Esophagus muscularis mucosa (tissue), 4 donors: ENCODE data around the gene SIGLEC11. TPM values are rescaled to one million over a fixed set of nuclear protein-coding genes. Genes with fewer than 3 reads are reported as not detected.

Experiments used
- DNase-seq: peaks from one replicate; pipeline ENCODE4 v3.0.0-alpha.2; 2017; ENCODE audit errors: extremely low spot score
- H3K27ac ChIP-seq, 4 donors: fragments of 200-600 bp; sonication (generic); replicated peaks in 1 of 4; 1 replicate in 3 of 4; 2 replicates in 1 of 4; pipeline ENCODE4 v1.5.1; 2016 to 2019; ENCODE audit warnings: mild to moderate bottlenecking in 1 of 4
- H3K27me3 ChIP-seq, 4 donors: fragments of 200-600 bp; sonication (generic); one replicate each; pipeline versions ENCODE4 v1.5.1 to v1.6.0; 2016 to 2019
- H3K36me3 ChIP-seq, 4 donors: fragments of 200-600 bp; sonication (generic); one replicate each; pipeline ENCODE4 v1.5.1; 2016 to 2019
- H3K4me1 ChIP-seq, 4 donors: fragments of 200-600 bp; sonication (generic); one replicate each; pipeline ENCODE4 v1.5.1; 2016 to 2019
- H3K4me3 ChIP-seq, 4 donors: fragments of 200-600 bp; sonication (generic); 1 replicate in 2 of 4; 2 replicates in 2 of 4; pipeline ENCODE4 v1.5.1; 2016 to 2019; ENCODE audit warnings: mild to moderate bottlenecking in 4 of 4, moderate library complexity in 1 of 4
- H3K9me3 ChIP-seq, 4 donors: fragments of 200-600 bp; sonication (generic); 1 replicate in 3 of 4; 2 replicates in 1 of 4; pipeline ENCODE4 v1.5.1; 2016 to 2019
- CTCF ChIP-seq, 3 experiments: fragments of 200-600 bp in 2 of 3; fragments of 450-650 bp in 1 of 3; sonication (generic) in 2 of 3; IDR thresholded peaks; one replicate each; pipeline ENCODE4 v1.5.1; 2017 to 2019; ENCODE audit warnings: antibody characterized with exemption in 3 of 3, mild to moderate bottlenecking in 2 of 3, moderate library complexity in 1 of 3
- EP300 ChIP-seq: sonication (generic); formaldehyde crosslinking; IDR thresholded peaks from one replicate; pipeline ENCODE4 v1.6.1; 2017; ENCODE audit warnings: antibody characterized with exemption
- POLR2A ChIP-seq: fragments of 450-650 bp; IDR thresholded peaks from one replicate; pipeline ENCODE4 v1.6.1; 2017; ENCODE audit warnings: antibody characterized with exemption, moderate library complexity, mild to moderate bottlenecking, low read depth
- POLR2AphosphoS5 ChIP-seq, 2 donors: sonication (generic); formaldehyde crosslinking; IDR thresholded peaks; one replicate each; pipeline ENCODE4 v1.6.1; 2017; ENCODE audit warnings: antibody characterized with exemption in 2 of 2
- WGBS: methylation state at CpG from one replicate; pipeline ENCODE4 v1.1.5; 2018; 5-methylcytosine and 5-hydroxymethylcytosine counted together
- intact Hi-C: fragments of 100-400 bp; cut with DNase I; formaldehyde crosslinking; loops from one replicate; pipeline ENCODE4 v1.15.1; 2023
- total RNA-seq, 4 donors: library from RNA; depleted of rRNA; stranded (reverse); fragments of >200 nt; gene quantifications; one replicate each; pipeline versions ENCODE4 v1.1.0 to v1.2.1, GENCODE V29; 2016

SIGLEC11 gene
- total RNA-seq, 4 donors from 2014 or later, result 0.50 to 2.9 (median 1.4) TPM

GRCh38 chr19:49957262-49957915, 3.6 kb downstream of the SIGLEC11 start:
- DNase-seq, result no peak
- peaks cover 6 to 25% (median 22%) of the 10 kb centered on the region in 4 donors for H3K4me1 ChIP-seq
- no peak overlapping the region for H3K27ac ChIP-seq
- no peaks in the 10 kb centered on the region for H3K9me3 ChIP-seq
- peaks cover 0 to 18% (median 0%) of the 10 kb centered on the region in 4 donors for H3K27me3 ChIP-seq
- no peak overlapping the region for H3K4me3 ChIP-seq
- intact Hi-C loops, result no loop called here
- no peaks in the 10 kb centered on the region for H3K36me3 ChIP-seq
- WGBS, result 75% methylated on average over 10 of the region's 10 CpGs
- TF ChIP-seq POLR2AphosphoS5 (IDR thresholded peaks at IDR 0.05) (no peak), POLR2A (no peak), CTCF (IDR thresholded peaks at IDR 0.05) (no peak)

- intact Hi-C loops, result no loop called here
- H3K9me3 ChIP-seq, result no peaks in the 10 kb centered on the region
- H3K27ac ChIP-seq, result no peak overlapping the region
- DNase-seq, result no peak
- H3K27me3 ChIP-seq, result peaks cover 0 to 27% (median 0%) of the 10 kb centered on the region in 4 donors
- WGBS, result 82% methylated on average over 9 of the region's 9 CpGs
- TF ChIP-seq POLR2A (no peak), CTCF (IDR thresholded peaks at IDR 0.05) (no peak), POLR2AphosphoS5 (IDR thresholded peaks at IDR 0.05) (no peak), EP300 (no peak)
- no peak overlapping the region for H3K4me3 ChIP-seq
- H3K4me1 ChIP-seq, result peaks cover 6 to 25% (median 24%) of the 10 kb centered on the region in 4 donors
- H3K36me3 ChIP-seq, result no peaks in the 10 kb centered on the region
Observed at GRCh38 chr19:49956115-49956495, 4.9 kb downstream of the SIGLEC11 start.

GRCh38 chr19:49954933-49955332, 6.0 kb downstream of the SIGLEC11 start:
- no peak overlapping the region for H3K4me3 ChIP-seq
- peak overlapping the region in 1 of 4 donors; percentile 20 for H3K27ac ChIP-seq
- H3K4me1 ChIP-seq, result peaks cover 6 to 25% (median 24%) of the 10 kb centered on the region in 4 donors
- no peak for TF ChIP-seq EP300
- no peak for TF ChIP-seq POLR2A
- no peak for TF ChIP-seq POLR2AphosphoS5 (IDR thresholded peaks at IDR 0.05)
- no peak for TF ChIP-seq CTCF (IDR thresholded peaks at IDR 0.05)
- intact Hi-C loops, result no loop called here
- peaks cover 0 to 35% (median 0%) of the 10 kb centered on the region in 4 donors for H3K27me3 ChIP-seq
- DNase-seq, result no peak
- WGBS, result 81% methylated on average over 11 of the region's 11 CpGs
- no peaks in the 10 kb centered on the region for H3K36me3 ChIP-seq
- no peaks in the 10 kb centered on the region for H3K9me3 ChIP-seq

- Histone ChIP-seq H3K4me1 (peaks cover 6 to 25% (median 24%) of the 10 kb centered on the region in 4 donors), H3K27ac (peak overlapping the region in 2 of 4 donors; percentile 3 to 43), H3K9me3 (no peaks in the 10 kb centered on the region), H3K4me3 (no peak overlapping the region), H3K27me3 (peaks cover 0 to 39% (median 0%) of the 10 kb centered on the region in 4 donors), H3K36me3 (no peaks in the 10 kb centered on the region)
- 22% methylated on average over 12 of the region's 12 CpGs for WGBS
- no peak for DNase-seq
- no peak for TF ChIP-seq POLR2AphosphoS5 (IDR thresholded peaks at IDR 0.05)
- no peak for TF ChIP-seq EP300
- TF ChIP-seq CTCF (IDR thresholded peaks at IDR 0.05), result no peak
- TF ChIP-seq POLR2A, result no peak
- intact Hi-C loops, result no loop called here
Observed at GRCh38 chr19:49954092-49954829, 6.7 kb downstream of the SIGLEC11 start.
